ENCODE data around the gene BOD1L1. TPM values are rescaled to one million over a fixed set of nuclear protein-coding genes. Genes with fewer than 3 reads are reported as not detected.

Gene BOD1L1
- total RNA-seq, 2 experiments from 2014 or later, result 39.3 to 39.6 TPM

GRCh38 chr4:13543839-13544605 lies 83.5 kb downstream of the BOD1L1 start, which contains the start of gene NKX3-2:
NKX3-2 (minus strand) TSS chr4:13544508; CDS start chr4:13544414, 94 bp downstream.
- peak within 1 kb of the TSS; percentile 35 for H3K4me3 ChIP-seq (ENCODE audit: low read length)
- H3K36me3 Mint-ChIP-seq (ENCODE audit: low read depth), result no peaks in the 10 kb centered on the region
- ATAC-seq (ENCODE audit: poor library complexity) (no peak), DNase-seq (no peak)
- H3K27me3 ChIP-seq (ENCODE audit: control insufficient read depth in 1 of 2, insufficient read depth in 2 of 2, low read length in 2 of 2), result peaks cover 81 to 94% of the 10 kb centered on the region in 2 experiments
- no peak for TF ChIP-seq CTCF (IDR thresholded peaks at IDR 0.05)
- POLR2A ChIA-PET, result no interaction called here
- H3K4me1 Mint-ChIP-seq (ENCODE audit: low read depth), result peaks cover 67% of the 10 kb centered on the region
- H3K27ac ChIP-seq (ENCODE audit: low read depth in 1 of 2, low read length in 2 of 2), result no peak within 1 kb of the TSS
- H3K9me3 Mint-ChIP-seq, result no peaks in the 10 kb centered on the region
- H3K36me3 ChIP-seq (ENCODE audit: insufficient read depth, low read length), result no peaks in the 10 kb centered on the region
- H3K27ac Mint-ChIP-seq, result no peak within 1 kb of the TSS
- H3K27me3 Mint-ChIP-seq, result peaks cover 78% of the 10 kb centered on the region
- H3K4me3 Mint-ChIP-seq, result peak within 1 kb of the TSS; percentile 72
- CTCF ChIA-PET, result no interaction called here
- H3K9me3 ChIP-seq (ENCODE audit: control insufficient read depth in 1 of 2, insufficient read depth in 1 of 2, low read length in 2 of 2), result peaks cover 23 to 64% of the 10 kb centered on the region in 2 experiments
- intact Hi-C loops (cut with DNase I, micrococcal nuclease), result loop anchor here in 1 of 2 experiments (10.0 kb wide), 1 partner anchor 59 kb away; the partner anchor contains the start of gene RAB28
- peaks cover 77% of the 10 kb centered on the region for H3K4me1 ChIP-seq (ENCODE audit: insufficient read depth, low read length)

GRCh38 chr4:13543032-13543838 lies 84.3 kb downstream of the BOD1L1 start:
- Histone ChIP-seq H3K9me3 (ENCODE audit: control insufficient read depth in 1 of 2, insufficient read depth in 1 of 2, low read length in 2 of 2) (peaks cover 31 to 72% of the 10 kb centered on the region in 2 experiments), H3K36me3 (ENCODE audit: insufficient read depth, low read length) (no peaks in the 10 kb centered on the region), H3K4me3 (ENCODE audit: low read length) (no peak overlapping the region), H3K27me3 (ENCODE audit: control insufficient read depth in 1 of 2, insufficient read depth in 2 of 2, low read length in 2 of 2) (peaks cover 82 to 95% of the 10 kb centered on the region in 2 experiments), H3K4me1 (ENCODE audit: insufficient read depth, low read length) (peaks cover 80% of the 10 kb centered on the region), H3K27ac (ENCODE audit: low read depth in 1 of 2, low read length in 2 of 2) (no peak overlapping the region)
- intact Hi-C loops (cut with DNase I, micrococcal nuclease), result loop anchor here in 1 of 2 experiments (10.0 kb wide), 1 partner anchor 58 kb away; the partner anchor contains the start of gene RAB28
- no peak for TF ChIP-seq CTCF (IDR thresholded peaks at IDR 0.05)
- peak overlapping the region; percentile 63 for H3K4me3 Mint-ChIP-seq
- ATAC-seq (ENCODE audit: poor library complexity) (no peak), DNase-seq (no peak)
- ChIA-PET POLR2A (no interaction called here), CTCF (interaction anchor here (2.2 kb wide), 1 partner anchor 11 kb away, joined by 9 read pairs; no protein-coding TSS in a partner anchor)
- H3K27me3 Mint-ChIP-seq, result peaks cover 78% of the 10 kb centered on the region
- H3K9me3 Mint-ChIP-seq, result no peaks in the 10 kb centered on the region
- H3K36me3 Mint-ChIP-seq (ENCODE audit: low read depth), result no peaks in the 10 kb centered on the region
- no peak overlapping the region for H3K27ac Mint-ChIP-seq
- peaks cover 68% of the 10 kb centered on the region for H3K4me1 Mint-ChIP-seq (ENCODE audit: low read depth)

GRCh38 chr4:13542577-13543031 lies 84.9 kb downstream of the BOD1L1 start:
- Histone ChIP-seq H3K27me3 (ENCODE audit: control insufficient read depth in 1 of 2, insufficient read depth in 2 of 2, low read length in 2 of 2) (peaks cover 86 to 99% of the 10 kb centered on the region in 2 experiments), H3K36me3 (ENCODE audit: insufficient read depth, low read length) (no peaks in the 10 kb centered on the region), H3K4me1 (ENCODE audit: insufficient read depth, low read length) (peaks cover 79% of the 10 kb centered on the region), H3K9me3 (ENCODE audit: control insufficient read depth in 1 of 2, insufficient read depth in 1 of 2, low read length in 2 of 2) (peaks cover 37 to 74% of the 10 kb centered on the region in 2 experiments), H3K4me3 (ENCODE audit: low read length) (no peak overlapping the region), H3K27ac (ENCODE audit: low read depth in 1 of 2, low read length in 2 of 2) (no peak overlapping the region)
- ChIA-PET POLR2A (no interaction called here), CTCF (interaction anchor here (0.8 to 2.2 kb wide), 2 partner anchors 11 to 16 kb away, joined by 3 to 9 read pairs; no protein-coding TSS in a partner anchor)
- DNase-seq (no peak), ATAC-seq (ENCODE audit: poor library complexity) (no peak)
- Mint-ChIP-seq H3K4me3 (peak overlapping the region; percentile 63), H3K27me3 (peaks cover 82% of the 10 kb centered on the region), H3K27ac (no peak overlapping the region), H3K9me3 (no peaks in the 10 kb centered on the region), H3K4me1 (ENCODE audit: low read depth) (peaks cover 71% of the 10 kb centered on the region), H3K36me3 (ENCODE audit: low read depth) (no peaks in the 10 kb centered on the region)
- intact Hi-C loops (cut with DNase I, micrococcal nuclease), result loop anchor here in 1 of 2 experiments (10.0 kb wide), 1 partner anchor 58 kb away; the partner anchor contains the start of gene RAB28
- no peak for TF ChIP-seq CTCF (IDR thresholded peaks at IDR 0.05)
